Hematopoietic multipotent progenitor cell treated with erythropoietin and hydrocortisone succinate and interleukin-3 and kit ligand, for 15 days (in vitro differentiated cells): Measurements from ENCODE around the gene FDPS.

ENCODE experiments used
- DNase-seq: peaks from one replicate; pipeline ENCODE4 v3.0.0-alpha.2; 2015; ENCODE audit warnings: low spot score

FDPS gene

GRCh38 chr1:155308493-155309422 is at the start of gene FDPS:
Gene FDPS, plus strand, starts transcription at chr1:155308866. Its CDS starts 924 bp downstream, at chr1:155309790.
- DNase-seq: peak; percentile 99

DNA sequence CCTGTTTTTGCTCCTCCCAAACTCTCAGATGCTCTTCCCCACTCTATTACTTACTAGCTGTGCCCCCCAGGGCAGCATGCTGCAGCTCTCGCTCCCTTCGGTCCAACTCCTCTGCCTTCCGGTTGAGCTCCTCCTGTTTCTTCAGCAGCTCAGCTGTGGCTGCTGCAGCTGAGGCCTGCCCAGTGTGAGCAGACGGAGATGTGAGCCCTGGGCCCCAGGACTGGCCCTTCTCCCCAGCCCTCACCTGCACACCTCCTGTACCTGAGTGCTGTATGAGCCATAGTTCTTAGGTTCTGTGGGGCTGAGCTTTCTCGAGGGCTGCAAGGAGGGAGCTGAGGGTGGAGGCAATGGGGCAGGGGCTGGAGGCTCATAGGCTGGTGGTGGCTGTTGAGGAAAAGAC is 48.4 kb upstream of the FDPS start:
- no peak for DNase-seq

DNA sequence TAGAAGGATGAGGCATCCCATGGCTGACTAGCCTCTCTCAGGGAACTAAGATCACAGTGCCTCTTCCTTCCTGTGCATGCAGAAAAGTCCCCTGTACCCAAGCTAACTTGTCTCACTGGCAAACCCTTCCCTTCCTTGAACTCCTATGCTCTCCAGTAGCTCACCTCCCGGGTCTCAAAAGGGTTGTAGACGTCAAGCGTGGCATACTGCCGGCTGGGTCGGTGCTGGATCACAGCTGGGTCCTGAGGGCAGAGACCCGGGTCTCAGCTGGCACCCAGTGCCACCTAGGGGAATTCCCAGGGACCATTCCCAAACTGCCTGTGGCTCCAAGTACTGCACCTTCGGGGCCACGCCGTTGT is 47.2 kb upstream of the FDPS start:
- DNase-seq: no peak

DNA sequence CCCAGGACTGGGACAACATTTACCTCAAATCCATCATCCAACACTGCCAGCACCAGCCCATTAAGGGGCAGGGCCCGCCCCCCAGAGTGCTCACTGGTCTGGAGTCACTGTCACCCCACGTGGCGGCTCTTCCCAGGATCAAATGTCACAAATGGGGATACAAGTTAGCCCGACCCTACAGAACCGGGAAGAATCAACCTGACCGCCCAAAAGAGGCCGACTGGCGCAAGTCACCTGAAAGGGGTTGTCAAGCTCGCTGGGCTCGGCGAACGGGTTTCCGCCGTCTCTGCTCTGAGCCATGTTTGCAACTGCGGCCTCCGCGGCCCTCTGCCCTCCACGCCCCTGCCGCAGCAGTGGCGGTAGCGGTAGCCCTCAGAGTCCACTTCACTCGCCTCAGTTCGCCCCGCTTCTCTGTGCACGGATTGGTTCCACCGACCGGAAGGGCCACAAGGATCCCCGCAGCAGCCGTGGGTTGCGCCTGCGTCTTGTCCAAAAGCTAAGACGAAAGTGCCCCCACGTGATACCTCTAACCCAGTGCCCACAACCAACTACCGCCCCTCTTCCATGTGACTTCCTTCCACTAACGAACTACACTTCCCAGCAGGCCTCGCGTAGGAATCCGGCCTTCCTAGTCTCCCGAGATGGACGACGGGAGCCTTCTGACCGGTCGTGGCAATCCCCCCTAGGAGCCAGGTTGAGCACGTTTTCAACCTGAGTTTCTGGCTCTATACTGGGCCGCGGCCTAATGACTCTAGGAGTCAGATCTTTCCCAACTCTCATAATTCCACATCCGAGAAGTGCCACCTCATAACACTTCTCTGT is 46.6 kb upstream of the FDPS start, which contains the start of gene SCAMP3:
Gene SCAMP3 (minus strand): TSS at position 509 of the 822 bp plus-strand sequence. CDS start 209 bp downstream, at position 300.
- peak; percentile 74 for DNase-seq

DNA sequence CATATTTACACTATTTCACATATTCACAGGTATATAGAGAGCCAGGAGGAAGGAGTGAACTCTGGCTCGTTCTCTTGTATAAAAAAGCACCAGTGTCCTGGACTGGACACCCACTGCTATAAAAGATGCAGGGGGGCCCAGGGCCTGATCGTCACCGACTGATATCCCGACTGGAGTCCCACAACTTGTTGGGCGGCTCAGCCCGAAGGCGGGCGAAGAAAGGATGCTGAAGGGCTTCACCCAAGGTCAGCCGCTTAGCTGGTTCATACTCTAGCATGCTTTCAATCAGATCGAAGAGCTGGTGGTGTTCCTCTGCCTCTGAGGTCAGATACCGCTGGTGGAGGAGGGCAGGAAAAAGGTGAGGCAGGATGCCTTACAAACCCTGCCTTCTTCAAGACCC is 45.6 kb upstream of the FDPS start:
- no peak for DNase-seq

DNA sequence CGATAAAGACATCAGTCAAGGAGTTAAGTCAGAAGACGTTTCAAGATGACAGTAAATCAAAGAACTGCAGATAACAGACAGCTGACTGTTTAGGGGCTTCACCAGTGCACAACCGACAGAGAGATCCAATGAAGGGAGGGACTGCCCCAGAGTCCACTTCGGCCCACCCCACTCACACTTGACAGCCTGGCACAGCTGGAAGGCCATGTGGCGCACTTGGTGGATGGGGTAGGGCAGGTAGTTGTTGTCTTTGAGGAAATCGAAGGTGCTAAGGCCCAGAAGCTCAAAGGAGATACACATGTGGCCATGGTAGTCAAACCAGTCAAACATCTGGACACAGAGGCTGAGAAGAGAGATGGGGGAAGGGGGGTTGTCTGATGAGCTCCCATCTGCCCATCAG is 42.1 kb upstream of the FDPS start:
- no peak for DNase-seq

- DNase-seq: no peak
These were observed 41.3 kb upstream of the FDPS start for GRCh38 chr1:155267373-155267772.

DNA sequence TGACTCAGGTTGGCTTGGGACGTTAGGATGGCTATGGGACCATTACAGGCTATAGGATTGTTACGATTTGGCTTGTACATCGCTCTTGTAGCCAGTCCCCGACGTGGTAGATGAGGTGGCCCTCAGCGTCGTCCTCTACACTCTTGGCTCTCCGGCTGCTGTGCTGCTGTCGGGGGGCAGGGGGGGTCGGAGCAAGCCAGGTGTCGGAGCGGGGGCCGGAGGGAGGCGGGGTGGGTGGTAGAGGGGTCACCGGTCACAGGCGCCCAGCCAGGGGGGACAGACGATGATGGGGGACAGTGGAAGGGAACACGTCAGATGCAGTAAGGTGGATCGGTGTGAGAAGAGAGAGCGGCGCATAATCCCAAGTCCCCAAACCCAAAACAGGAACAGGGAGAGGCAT is 40.0 kb upstream of the FDPS start:
- DNase-seq: no peak

DNA sequence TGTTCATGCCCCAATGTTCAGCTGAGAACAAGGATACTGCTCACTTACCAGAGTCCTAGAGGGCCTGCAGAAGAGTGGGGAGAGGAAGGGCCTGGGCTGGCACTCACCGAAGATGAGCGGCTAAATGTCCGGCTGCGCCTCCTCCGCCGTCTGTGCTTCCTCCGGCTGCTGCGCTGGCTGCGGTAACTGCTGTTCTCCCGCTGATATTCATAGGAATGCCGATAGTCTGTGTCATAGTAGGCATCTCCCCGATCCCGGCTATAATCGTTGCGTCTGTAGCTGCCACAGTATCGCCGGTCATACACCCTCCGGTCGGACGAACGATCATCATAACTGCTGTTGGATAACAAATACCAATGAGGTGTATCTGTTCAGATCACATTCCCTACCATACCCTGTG is 39.3 kb upstream of the FDPS start:
- no peak for DNase-seq

GRCh38 chr1:155272466-155273342 is 36.0 kb upstream of the FDPS start:
- peak; percentile 24 for DNase-seq

GRCh38 chr1:155273343-155274245 is 35.1 kb upstream of the FDPS start, which contains the start of gene CLK2:
Gene CLK2, minus strand, starts transcription at chr1:155273504. Its CDS starts 2,527 bp downstream, at chr1:155270977.
- DNase-seq: peak; percentile 94

GRCh38 chr1:155277070-155277901 is 31.4 kb upstream of the FDPS start, which contains the start of gene HCN3:
Gene HCN3, plus strand, starts transcription at chr1:155277463. Its CDS starts 128 bp downstream, at chr1:155277591.
- peak; percentile 96 for DNase-seq

GRCh38 chr1:155277902-155278688 is 30.6 kb upstream of the FDPS start:
- DNase-seq: peak; percentile 41

GRCh38 chr1:155278689-155279160 is 29.9 kb upstream of the FDPS start:
- no peak for DNase-seq

DNA sequence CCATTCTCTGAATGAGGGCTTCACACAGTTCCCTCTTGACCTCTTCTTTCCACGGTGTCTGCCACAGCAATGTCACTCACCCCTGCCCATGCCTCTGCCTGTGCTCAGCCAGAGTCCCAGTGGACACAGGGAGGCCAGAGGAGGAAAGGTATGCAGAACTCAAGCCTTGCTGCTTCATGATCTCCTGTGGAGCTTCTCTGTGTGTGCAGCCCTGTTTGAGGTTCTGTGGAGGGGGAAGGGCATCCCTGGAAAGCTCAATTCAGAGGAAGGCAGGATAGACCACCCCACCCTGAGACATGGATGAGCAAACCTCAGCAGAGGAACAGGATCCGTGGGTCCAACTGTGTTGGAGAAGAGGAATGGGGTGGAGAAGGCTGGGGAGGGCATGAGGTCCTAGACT is 29.4 kb upstream of the FDPS start:
- no peak for DNase-seq

GRCh38 chr1:155282488-155283091 is 26.1 kb upstream of the FDPS start:
- no peak for DNase-seq

DNA sequence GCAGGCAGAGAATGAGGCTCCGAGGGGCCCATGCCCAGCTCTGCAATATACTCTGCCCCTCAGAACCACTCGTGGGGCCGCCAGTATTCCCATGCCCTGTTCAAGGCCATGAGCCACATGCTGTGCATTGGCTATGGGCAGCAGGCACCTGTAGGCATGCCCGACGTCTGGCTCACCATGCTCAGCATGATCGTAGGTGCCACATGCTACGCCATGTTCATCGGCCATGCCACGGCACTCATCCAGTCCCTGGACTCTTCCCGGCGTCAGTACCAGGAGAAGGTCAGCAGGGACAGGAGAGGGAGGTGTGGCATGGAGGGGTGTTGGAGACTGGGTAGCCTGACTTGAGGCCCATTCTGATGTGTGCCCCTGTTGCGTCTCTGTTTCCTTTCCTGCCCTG is 24.2 kb upstream of the FDPS start:
- DNase-seq: no peak

- no peak for DNase-seq
These were observed 23.6 kb upstream of the FDPS start for GRCh38 chr1:155285063-155285462.
